NCI-H1694 (cell line): ENCODE data around the gene DIO1.
"Not testable (repeated sequence)": the region's sequence is repeated elsewhere in the genome, so short reads cannot be mapped to it uniquely, and the experiment has no call there.

Experiments
- DNase-seq: peaks from one replicate; lab custom pipeline; 2025; lab: John Stamatoyannopoulos, UW

The DIO1 gene

DNA sequence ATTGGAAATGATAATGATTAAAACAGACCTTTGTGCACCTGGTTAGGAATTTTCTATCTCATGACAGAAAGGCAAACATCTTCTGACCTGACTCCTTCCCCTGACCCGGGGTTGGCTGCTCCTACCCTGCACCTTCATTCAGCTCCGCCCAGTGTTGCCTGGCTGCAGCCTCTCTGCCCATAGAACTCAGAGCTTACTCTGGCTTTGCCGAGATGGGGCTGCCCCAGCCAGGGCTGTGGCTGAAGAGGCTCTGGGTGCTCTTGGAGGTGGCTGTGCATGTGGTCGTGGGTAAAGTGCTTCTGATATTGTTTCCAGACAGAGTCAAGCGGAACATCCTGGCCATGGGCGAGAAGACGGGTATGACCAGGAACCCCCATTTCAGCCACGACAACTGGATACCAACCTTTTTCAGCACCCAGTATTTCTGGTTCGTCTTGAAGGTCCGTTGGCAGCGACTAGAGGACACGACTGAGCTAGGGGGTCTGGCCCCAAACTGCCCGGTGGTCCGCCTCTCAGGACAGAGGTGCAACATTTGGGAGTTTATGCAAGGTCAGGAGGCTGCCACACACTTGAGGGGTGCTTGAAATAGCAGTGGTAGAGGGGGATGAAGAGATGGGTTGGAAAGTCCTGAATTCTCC is at the start of gene DIO1:
Gene DIO1, plus strand, starts transcription at position 189 of the 638 bp plus-strand sequence. Its CDS starts 24 bp downstream, at position 213.
- no peak for DNase-seq

GRCh38 chr1:53847980-53848379 is 46.0 kb upstream of the DIO1 start:
- DNase-seq: no peak

DNA sequence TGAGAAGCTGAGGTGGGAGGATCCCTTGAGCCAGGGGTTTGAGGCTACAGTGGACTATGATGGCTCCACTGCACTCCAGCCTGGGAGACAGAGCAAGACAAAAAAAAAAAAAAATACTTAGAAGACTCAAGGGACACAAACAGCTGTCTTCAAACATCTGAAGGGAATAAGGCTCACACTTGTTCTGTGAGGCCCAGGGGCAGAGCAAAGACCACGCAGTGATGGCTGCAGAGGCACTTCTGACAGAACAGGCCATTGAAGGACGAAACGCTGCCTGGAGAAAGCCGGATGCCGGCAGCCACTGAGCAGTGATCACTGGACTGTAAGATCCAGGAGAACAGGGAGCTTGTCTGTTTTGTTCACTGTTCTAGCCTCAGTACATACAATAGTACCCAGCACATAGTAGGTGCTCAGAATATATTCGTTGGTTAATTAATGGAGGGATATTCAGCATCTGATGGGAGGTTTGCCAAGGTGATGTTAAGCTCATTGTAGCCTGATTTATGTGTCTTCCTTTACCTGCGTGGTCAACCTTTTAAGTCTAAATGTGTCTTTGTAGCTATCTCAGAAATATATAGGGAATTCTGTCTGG is 43.8 kb upstream of the DIO1 start:
- no peak for DNase-seq

- peak; percentile 93 for DNase-seq
These were observed 42.3 kb upstream of the DIO1 start for GRCh38 chr1:53851571-53852285.

DNA sequence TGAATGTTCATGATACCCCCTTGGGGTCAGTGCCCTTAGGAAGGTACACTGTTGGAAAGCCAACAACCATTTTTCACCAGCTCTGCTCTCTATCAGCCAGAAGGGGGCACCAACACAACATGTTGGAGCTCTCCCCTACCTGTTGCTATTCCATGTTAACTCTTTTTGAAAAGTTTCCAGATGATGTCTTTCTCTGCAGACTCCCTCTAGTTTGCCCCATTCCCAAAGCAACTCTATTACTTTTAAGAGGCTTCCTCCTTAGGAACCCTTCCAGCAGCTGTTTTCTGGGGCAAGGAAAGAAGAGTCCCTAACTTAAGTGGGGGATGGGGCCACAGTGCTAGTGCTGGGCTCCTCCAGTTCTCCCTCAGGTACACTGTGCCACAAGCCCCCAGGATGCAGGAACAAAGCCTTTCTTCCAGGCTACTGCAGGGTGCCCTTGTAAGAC is 33.0 kb upstream of the DIO1 start:
- peak; percentile 62 for DNase-seq

DNA sequence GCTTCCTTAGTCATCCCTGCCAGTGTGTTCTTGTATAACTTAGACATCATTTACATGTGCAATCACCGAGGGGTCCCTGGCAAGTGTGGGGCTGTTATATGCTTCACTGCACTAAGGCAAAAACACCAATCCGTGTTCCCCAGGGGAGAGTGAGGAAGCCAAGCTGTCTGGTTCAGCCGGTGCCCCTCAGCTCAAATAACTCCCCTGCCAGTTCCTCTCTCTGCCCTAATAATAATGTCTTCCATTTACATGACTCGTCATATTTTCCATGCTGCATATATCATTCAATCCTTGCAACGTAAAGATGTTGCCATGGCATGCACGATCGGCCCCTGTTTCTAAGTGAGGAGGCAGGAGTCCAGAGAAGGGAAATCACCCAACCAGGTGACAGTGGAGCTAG is 31.5 kb upstream of the DIO1 start:
- DNase-seq: peak; percentile 32

DNA sequence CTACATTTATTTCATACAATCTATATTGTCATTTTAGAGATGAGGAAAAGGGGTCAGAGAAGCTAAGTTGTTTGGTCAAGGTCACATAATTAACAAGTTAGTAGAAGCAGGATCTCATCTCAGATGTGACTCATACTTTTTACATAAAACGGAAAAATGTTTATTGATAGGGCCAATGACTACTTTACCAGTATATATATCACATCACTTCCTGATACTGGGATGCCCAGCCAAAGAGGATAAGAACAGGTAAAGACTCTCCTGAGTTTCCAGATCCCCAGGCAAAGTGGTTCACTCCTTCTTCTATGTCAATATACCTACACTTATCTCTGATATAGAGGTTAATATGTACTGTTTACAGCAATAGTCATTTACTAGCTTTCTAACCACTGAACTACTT is 25.4 kb upstream of the DIO1 start:
- DNase-seq: no peak

- no peak for DNase-seq
These were observed 24.4 kb upstream of the DIO1 start for GRCh38 chr1:53869454-53870117.

DNA sequence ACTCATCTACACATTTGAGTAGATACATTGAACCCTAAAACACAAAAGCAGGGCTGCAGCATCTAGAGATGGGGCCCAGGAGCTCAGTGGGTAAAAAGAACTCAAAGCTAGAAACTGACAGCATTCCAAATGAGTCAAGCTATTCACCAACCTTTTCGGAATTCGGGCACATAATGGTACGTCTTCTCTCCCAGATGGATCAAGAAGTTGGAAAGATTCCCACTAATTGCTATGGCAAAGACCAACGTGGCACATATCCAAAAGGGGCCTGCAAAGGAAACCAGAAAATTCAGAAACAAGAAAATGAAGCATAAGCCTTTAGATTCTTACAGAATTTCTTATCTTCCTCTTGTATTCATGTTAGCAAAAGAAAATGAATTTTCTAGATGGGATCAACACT is 22.8 kb upstream of the DIO1 start:
- no peak for DNase-seq

DNA sequence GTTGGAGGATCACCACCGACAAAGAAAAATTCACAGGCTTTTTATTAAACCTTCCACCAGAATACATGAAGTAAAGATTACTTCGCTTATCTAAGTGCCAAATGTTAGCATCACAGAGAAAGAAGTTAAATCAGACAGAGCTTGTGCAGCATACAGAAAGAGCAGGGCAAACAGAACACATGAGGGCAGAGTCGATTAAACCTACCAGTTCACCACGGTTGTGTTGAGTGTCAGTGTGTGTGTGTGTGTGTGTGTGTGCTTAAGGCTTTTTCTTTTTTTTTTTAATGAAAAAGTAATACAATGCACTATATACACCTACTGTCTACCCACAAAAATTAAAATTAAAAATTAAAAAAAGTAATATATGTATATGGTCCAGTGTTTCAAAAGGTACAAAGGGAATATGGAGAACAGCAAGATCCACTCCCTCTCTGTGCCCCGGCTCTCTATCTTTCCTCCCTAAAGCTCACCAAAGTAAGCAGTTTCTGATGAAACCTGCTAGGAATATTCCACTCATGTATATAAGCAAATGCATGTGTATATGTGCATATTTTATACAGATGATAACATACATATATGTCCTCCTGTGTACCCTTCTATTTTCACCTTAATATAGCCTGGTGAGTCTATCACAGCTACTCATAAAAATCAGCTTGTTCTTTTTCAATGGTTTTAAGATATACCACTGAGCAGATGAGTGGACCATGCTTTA is 22.1 kb upstream of the DIO1 start:
- DNase-seq: no peak

DNA sequence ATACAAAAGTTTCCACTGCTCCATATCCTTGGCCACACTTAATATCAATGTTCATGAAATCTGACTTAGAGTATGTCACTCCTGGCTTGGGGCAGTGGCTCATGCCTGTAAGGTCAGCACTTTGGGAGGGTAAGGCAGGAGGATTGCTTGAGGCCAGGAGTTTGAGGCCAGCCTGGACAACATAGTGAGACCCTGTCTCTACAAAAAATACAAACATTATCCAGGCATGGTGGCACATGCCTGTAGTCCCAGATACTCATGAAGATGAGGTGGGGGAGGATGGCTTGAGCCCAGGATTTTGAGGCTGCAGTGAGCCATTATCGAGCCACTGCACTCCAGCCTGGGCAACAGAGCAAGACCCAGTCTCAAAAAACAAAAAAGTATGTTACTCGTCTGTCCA is 18.8 kb upstream of the DIO1 start:
- not testable (repeated sequence) for DNase-seq

GRCh38 chr1:53878492-53879105 is 15.4 kb upstream of the DIO1 start:
- DNase-seq: peak; percentile 44

DNA sequence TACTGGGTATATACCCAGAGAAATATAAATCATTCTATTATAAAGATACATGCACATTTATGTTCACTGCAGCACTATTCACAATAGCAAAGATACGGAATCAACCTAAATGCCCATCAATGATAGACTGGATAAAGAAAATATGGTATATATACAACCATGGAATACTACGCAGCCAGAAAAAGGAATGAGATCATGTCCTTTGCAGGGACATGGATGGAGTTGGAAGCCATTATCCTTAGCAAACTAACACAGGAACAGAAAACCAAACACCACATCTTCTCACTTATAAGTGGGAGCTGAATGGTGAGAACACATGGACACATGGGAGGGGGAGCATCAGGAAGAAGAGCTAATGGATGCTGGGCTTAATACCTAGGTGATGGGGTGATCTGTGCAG is 12.1 kb upstream of the DIO1 start:
- DNase-seq: not testable (repeated sequence)

DNA sequence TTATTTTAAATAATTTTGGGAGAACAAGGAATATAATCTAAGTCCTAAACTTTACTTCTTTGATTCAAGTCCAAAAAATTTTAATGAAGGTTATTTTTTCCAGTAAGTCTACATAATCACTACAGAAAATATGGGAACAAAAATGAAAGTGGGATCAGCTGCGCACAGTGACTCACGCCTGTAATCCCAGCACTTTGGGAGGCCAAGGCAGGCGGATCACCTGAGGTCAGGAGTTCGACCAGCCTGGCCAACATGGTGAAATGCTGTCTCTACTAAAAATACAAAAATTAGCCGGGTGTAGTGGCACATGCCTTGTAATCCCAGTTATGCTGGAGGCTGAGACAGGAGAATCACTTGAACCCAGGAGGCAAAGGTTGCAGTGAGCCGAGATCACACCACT is 10.4 kb upstream of the DIO1 start:
- DNase-seq: not testable (repeated sequence)

DNA sequence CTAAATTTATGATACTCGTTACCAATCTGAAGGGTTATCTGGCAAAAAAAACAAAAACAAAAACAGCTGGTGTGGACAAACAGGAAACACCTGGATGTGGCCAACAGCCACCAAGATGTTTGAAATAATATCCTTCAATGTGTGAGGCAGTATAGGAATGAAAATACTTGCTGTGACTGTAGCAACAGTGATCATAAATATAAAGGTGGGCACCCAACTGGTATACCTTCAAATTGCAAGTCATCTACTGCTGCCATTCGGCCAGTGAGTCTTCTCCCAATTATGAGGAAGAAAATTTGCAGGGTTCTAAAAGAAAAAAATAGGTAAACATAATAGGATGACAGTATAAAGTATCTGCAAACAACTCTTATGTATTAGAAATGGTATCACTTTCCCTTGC is 5.3 kb upstream of the DIO1 start:
- DNase-seq: no peak

GRCh38 chr1:53889304-53890298 is 4.4 kb upstream of the DIO1 start, which contains the start of gene YIPF1:
YIPF1 (minus strand) TSS chr1:53889797; CDS start chr1:53888937, 860 bp downstream.
- DNase-seq: peak; percentile 77

- no peak for DNase-seq
These were observed 3.5 kb upstream of the DIO1 start for GRCh38 chr1:53890522-53890941.

GRCh38 chr1:53891018-53891417 is 3.0 kb upstream of the DIO1 start:
- DNase-seq: no peak

- DNase-seq: no peak
These were observed 2.3 kb upstream of the DIO1 start for GRCh38 chr1:53891678-53892077.

GRCh38 chr1:53892911-53893310 is 1.1 kb upstream of the DIO1 start:
- no peak for DNase-seq
